AG09309 (cell line): ENCODE results near the gene ZBTB49.

ENCODE experiments used
- DNase-seq: peaks from one replicate; pipeline ENCODE4 v3.0.0-alpha.2; 2010; ENCODE audit warnings: low read depth
- H3K4me3 ChIP-seq: 2 replicates; pipeline ENCODE4 v1.5.1; 2011; ENCODE audit warnings: mild to moderate bottlenecking, low read depth, low read length, moderate library complexity; ENCODE audit not compliant: control insufficient read depth
- TF ChIP-seq, protein P1 (sequence below): IDR thresholded peaks from 2 replicates; pipeline ENCODE4 v1.5.1; 2011; ENCODE audit warnings: mild to moderate bottlenecking, low read depth, low read length, inconsistent platforms; ENCODE audit not compliant: insufficient read depth, control insufficient read depth; ENCODE audit errors: missing control alignments

ZBTB49 gene

DNA sequence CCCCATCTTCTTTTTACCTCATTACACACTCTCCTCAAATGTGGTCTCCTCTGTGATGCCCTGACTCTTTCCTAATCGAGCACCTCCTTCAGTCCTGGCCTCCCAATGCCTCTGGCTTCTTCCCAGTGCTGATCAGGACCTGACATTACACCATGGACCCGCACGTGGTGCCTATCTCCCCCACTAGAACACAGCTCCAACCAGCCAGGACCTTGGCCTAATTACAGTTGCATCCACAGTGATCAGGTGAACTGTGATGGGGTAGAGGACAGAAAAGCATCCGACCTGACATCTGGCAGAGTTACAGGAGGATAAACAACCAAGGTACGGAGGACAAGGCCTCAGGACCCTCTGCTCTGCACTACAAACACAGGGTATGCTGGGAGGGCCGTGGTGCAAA is 12.5 kb upstream of the ZBTB49 start:
- TF ChIP-seq, protein P1, sequence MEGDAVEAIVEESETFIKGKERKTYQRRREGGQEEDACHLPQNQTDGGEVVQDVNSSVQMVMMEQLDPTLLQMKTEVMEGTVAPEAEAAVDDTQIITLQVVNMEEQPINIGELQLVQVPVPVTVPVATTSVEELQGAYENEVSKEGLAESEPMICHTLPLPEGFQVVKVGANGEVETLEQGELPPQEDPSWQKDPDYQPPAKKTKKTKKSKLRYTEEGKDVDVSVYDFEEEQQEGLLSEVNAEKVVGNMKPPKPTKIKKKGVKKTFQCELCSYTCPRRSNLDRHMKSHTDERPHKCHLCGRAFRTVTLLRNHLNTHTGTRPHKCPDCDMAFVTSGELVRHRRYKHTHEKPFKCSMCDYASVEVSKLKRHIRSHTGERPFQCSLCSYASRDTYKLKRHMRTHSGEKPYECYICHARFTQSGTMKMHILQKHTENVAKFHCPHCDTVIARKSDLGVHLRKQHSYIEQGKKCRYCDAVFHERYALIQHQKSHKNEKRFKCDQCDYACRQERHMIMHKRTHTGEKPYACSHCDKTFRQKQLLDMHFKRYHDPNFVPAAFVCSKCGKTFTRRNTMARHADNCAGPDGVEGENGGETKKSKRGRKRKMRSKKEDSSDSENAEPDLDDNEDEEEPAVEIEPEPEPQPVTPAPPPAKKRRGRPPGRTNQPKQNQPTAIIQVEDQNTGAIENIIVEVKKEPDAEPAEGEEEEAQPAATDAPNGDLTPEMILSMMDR = no peak
- H3K4me3 ChIP-seq = no peak overlapping the region
- DNase-seq = no peak

DNA sequence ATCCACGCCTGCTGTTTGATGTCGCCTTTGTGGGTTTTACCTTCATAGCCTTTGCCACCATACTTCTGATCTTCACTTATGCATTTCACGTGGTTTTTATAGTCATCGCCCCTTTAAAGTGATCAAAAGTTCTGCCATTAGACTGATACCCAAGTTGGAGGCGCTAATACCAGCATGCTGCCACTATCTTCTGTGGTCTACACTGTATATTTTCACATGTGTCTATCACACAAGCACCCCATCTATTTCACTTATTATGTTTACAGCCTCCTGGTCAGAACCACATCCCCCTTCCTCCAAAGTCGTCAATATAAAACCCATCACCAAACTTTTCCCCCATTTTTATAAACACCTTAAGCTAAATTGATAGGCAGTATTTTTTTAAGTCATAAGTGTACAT is 8.3 kb upstream of the ZBTB49 start:
- H3K4me3 ChIP-seq = no peak overlapping the region
- TF ChIP-seq, protein P1 = no peak
- no peak for DNase-seq

GRCh38 chr4:4284827-4285618 is 5.0 kb upstream of the ZBTB49 start:
- H3K4me3 ChIP-seq = no peak overlapping the region
- TF ChIP-seq, protein P1 = no peak
- DNase-seq = no peak

DNA sequence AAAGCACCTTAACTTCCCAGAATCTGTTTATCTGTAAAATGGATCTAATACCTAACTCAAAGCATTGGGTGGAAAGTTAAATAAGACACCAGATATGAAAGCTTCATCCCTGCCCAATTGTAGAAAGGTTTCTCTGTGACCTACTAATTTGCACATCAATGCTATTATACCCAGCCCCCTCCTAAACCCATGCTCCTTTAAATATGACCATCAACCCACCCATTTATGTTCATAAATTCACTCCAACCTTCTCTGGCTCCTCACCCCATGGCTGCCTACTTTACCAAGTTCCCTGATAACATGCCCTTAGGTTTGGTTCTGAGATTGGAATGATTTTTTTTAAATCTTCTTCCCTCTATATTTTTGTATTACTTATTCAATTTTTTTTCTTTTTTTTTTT is 2.0 kb upstream of the ZBTB49 start:
- no peak overlapping the region for H3K4me3 ChIP-seq
- DNase-seq = no peak
- TF ChIP-seq, protein P1 = no peak

DNA sequence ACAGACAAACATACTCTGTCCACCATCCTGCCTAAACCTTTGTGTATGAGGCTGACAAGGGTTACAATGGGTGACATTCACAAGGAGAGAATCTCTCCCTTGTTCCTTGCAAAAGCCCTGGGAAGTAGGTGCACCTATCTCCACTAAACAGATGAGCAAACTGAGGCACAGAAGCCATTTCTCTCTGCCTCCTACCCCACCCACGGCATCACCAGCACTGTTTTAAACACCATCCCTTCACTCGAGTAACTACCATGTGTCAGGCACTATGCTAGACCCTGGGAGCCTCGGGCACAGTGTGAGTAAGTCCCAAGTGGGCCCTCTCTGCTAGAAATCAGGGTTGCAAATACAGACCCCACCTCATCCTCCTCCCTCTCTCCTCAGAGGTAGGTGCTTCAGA is 996 bp upstream of the ZBTB49 start:
- peak overlapping the region; percentile 91 for H3K4me3 ChIP-seq
- no peak for DNase-seq
- TF ChIP-seq, protein P1 = no peak

DNA sequence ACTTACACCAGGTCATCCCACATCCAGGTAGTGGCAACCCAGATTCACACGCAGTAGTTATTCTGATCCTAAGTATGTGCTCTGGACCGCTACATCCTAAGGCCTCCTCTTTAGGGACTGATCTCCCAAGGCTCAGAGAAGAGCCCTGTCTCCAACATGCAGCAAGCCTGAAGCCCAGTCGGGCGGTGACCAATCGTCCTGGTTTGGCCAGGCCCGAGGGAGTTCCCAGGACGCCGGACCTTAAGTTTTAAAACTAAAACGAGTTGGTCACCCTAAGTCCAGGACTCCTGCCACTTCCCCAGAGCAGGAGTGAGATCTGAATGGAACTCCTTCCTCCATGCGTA is 482 bp upstream of the ZBTB49 start:
- no peak for DNase-seq
- TF ChIP-seq, protein P1 = no peak
- peak overlapping the region; percentile 91 for H3K4me3 ChIP-seq
